ENCODE measurements around the gene MAN1A1.

DNA sequence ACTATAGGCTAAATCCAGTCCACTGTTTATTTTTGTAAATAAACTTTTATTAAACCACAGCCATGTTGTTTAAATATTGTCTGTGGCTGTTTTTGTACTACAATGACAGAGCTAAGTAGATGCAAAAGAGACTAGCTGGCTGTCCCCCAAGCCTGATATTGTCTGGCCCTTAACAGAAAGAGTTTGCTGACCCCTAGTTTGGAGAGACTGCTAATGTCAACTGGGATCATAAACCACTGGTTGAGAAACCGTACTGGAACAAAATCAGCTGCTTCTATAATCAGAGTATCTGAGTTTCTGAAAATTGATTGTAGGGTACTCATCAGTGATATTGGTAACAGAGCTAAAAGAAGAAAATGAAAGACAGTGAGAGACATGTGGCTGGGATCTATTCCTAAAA, 168.5 kb downstream of the MAN1A1 start:
- TF ChIP-seq, protein P1, sequence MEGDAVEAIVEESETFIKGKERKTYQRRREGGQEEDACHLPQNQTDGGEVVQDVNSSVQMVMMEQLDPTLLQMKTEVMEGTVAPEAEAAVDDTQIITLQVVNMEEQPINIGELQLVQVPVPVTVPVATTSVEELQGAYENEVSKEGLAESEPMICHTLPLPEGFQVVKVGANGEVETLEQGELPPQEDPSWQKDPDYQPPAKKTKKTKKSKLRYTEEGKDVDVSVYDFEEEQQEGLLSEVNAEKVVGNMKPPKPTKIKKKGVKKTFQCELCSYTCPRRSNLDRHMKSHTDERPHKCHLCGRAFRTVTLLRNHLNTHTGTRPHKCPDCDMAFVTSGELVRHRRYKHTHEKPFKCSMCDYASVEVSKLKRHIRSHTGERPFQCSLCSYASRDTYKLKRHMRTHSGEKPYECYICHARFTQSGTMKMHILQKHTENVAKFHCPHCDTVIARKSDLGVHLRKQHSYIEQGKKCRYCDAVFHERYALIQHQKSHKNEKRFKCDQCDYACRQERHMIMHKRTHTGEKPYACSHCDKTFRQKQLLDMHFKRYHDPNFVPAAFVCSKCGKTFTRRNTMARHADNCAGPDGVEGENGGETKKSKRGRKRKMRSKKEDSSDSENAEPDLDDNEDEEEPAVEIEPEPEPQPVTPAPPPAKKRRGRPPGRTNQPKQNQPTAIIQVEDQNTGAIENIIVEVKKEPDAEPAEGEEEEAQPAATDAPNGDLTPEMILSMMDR (IDR thresholded peaks at IDR 0.05), result no peak
- no peak for TF ChIP-seq POLR2A (IDR thresholded peaks at IDR 0.05)
